Inferior parietal cortex (tissue), 1 donor: ENCODE measurements around the gene NENF.
A peak's percentile ranks its signal among the peaks of the same experiment; 100 is the strongest.
"Not testable (repeated sequence)": the region's sequence is repeated elsewhere in the genome, so short reads cannot be mapped to it uniquely, and the experiment has no call there.

Experiments used
- DNase-seq: peaks from one replicate; pipeline ENCODE4 v3.0.0-alpha.2; 2016; ENCODE audit errors: extremely low spot score

Gene NENF

GRCh38 chr1:212459656-212460055 lies 26.9 kb downstream of the NENF start:
- peak; percentile 81 for DNase-seq

DNA sequence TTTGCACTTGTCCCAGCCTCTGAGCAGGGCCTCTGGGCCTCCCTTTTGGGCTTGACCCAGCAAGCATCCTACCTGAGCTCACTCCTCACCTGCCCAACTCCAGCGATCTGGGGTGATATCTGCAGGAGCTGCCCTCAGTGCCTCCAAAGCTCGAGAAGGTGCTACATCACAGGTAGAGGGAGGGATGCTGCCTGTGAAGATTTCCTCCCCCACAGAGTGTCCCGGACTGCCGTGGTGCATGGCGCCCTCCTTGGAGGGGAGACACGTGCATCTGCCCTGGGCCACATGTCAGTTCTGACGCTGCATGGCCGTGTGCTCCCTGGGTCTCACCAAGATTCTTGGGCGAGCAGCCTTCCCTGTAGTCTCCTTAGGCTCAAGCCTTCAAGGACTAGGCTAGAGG lies 27.7 kb downstream of the NENF start:
- DNase-seq: no peak

GRCh38 chr1:212461916-212462660 lies 29.4 kb downstream of the NENF start:
- no peak for DNase-seq

DNA sequence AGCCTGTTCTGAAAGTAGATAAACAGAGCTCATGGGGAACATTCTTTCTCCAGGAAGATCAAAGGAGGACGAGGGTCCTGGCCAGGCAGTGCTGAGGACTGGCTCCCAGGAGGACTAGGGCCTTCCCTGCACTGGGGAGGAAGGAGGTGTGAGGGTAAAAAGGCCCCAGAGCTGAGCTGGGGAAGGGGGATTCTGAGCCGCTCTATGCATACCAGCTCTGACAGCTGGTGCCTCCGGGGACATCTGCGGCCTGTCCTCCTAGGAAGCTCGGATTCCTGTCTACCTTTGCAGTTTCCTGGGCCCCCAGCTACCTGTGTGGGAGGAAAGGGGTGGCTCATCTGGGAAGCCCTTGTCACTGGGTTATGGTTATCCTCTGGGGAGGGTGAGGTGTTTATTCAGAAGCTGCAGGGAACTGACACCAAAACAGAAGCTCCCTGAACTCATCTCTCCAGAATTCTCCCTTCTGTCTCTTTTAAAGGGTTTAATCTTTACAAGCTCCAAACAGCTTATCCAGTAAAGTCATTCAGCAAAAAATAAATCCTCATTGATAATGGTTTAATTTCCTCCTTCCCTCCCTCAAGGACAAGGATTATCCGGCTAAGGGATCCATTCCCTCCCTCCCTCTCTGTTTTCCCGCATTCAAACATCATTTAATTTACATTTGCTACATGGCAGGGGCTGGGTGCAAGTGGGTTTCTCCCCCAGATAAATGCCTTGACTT lies 31.0 kb downstream of the NENF start:
- DNase-seq: no peak

DNA sequence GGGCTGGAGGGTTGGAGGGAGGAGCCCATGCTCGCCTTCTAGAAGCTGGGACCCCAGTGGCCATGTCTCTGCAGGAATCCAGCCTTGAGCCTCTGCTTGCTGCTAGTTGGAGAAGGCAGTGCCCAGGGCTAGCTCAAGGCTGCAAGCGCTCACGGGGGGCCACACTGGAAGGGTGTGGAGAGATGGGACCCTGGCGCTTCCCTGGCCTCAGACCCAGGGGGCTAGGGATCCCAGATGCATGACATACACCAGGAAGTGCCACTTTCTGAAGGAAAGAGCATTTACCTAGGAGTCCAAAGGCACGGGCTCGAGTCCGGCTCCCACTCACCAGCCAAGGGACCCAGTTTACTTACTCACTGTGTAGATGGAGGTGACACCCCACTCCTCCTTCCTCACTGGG lies 32.6 kb downstream of the NENF start:
- no peak for DNase-seq

GRCh38 chr1:212466437-212466836 lies 33.7 kb downstream of the NENF start:
- DNase-seq: no peak

- no peak for DNase-seq
Observed at GRCh38 chr1:212466898-212467650, 34.4 kb downstream of the NENF start.

GRCh38 chr1:212467843-212468482 lies 35.2 kb downstream of the NENF start:
- DNase-seq: no peak

GRCh38 chr1:212470059-212470458 lies 37.3 kb downstream of the NENF start:
- DNase-seq: peak; percentile 89

GRCh38 chr1:212471286-212471685 lies 38.6 kb downstream of the NENF start:
- DNase-seq: no peak

GRCh38 chr1:212471891-212472675 lies 39.4 kb downstream of the NENF start:
- no peak for DNase-seq

DNA sequence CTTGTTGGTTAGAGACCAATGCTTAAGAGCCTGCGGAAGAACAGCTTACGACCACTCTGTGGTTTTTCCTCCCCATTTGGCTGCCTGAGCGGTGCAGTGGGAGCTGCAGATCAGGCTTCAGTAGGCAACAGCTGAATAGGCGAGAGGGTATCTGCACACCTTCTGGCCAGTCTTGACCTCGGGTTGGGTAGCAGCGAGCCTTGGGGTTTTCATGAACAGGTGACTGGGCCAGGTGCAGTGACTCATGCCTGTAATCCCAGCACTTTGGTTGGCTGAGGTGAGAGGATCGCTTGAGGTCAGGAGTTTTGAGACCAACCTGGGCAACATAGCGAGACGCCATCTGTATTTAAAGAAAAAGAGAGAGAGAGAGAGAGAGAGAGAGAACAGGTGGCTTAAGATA lies 41.0 kb downstream of the NENF start:
- no peak for DNase-seq

DNA sequence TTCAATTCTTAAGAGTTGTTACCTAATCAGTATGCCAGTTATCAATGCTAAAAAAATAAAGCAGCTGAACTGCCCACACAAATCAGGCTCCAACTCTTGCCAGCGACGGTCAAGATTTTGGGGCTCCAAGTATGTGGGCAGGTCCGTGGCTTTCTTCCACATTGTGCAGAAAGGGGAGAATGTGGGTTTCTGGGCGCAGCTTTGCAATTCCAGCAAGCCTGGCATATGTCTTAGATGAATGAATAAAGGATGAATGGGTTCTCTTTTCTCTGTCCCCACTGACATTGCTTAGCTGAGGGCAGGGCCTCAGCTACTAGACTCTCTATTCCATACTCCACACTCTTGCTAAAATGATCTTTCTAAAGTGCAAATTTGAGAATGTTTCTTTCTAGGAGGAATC lies 42.4 kb downstream of the NENF start:
- DNase-seq: no peak

GRCh38 chr1:212475831-212476230 lies 43.1 kb downstream of the NENF start:
- not testable (repeated sequence) for DNase-seq

DNA sequence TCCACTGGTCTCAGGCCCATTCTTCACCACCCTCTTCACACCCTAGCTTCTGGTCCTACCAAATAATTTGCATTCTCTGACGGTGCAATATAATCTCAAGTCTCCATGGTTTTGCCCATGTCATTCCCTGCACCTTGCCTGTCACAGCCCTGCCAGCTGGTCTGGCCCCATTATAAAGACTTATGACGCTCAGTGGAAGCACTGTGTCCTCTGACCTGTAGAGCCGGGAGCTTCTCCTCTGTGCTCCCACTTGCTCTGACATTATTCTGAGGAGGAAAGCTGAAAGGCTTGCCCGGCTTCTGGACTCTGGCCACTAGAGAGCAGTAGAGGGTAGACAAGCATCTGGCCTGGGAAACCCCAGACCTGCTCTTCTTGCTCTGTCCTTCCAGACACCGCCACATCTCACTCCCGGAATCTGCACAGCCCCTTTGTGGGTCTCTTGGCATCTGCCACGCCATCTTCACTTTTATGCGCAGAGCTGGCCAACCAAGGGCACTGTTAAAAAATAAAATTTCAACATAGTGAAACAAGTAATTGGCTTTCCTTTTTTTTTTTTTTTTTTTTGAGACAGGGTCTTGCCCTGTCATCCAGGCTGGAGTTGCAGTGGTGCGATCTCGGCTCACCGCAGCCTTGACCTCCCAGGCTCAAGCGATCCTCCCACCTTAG lies 44.4 kb downstream of the NENF start:
- DNase-seq: peak; percentile 95

GRCh38 chr1:212477680-212478466 lies 45.2 kb downstream of the NENF start:
- DNase-seq: no peak

DNA sequence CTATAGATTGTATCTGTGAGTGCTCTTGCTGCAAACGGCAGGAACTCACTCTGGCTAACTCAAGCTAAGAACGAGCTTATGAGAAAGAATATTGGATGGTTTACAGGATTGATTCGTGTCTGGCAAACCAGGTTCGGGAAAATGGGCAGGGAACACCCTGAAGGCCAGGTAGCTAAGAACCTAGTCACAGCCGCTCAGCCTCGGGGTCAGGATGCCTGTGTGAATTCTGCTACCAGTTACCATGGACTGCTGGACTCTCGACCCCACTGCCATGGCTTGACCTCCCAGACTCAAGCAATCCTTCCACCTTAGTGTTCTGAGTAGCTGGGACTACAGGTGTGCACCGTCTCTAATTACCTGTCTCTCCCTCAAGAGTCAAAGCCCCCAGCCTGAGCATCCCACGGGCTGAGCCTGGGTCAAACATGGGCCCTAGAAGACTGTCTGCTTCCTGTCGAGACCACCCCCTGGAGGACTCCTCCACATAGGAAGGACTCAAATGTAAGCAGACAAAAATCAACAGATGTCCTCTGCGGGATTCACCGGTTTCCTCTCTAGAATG lies 45.8 kb downstream of the NENF start:
- no peak for DNase-seq

- DNase-seq: no peak
Observed at GRCh38 chr1:212479188-212479587, 46.5 kb downstream of the NENF start.

DNA sequence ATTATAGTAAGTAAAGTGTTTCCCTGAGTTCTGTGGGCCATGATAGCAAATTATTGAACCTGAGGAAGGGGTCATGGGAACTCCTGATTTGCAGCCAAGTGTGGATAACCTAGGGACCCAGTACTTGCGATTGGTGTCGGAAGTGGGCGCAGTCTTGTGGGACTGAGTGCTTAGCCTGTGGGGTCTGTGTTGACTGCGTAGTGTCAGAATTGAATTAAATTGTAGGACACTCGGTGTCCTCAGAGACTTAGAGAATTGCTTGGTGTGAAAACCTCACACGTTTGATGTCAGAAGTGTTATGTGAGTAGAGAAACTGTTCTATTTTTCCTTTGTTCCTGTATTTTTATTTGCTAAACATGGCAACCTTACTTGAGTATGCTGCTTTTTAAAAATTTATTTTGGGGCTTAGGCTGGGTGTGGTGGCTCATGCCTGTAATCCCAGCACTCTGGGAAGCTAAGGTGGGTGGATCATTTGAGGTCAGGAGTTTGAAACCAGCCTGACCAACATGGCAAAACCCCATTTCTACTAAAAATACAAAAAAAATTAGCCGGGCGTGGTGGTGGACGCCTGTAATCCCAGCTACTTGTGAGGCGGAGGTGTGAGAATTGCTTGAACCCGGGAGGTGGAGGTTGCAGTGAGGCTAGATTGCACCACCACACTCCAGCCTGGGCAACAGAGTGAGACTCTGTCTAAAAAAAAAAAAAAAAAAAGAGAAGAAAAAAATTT lies 48.2 kb downstream of the NENF start:
- not testable (repeated sequence) for DNase-seq
